CD4-positive, alpha-beta T cell treated with Interleukin-21 for 1 hour (primary cell): ENCODE measurements around the gene OTOG.

Source experiments
- DNase-seq: peaks from one replicate; pipeline ENCODE4 v3.0.0-alpha.2; 2020

OTOG gene

GRCh38 chr11:17588721-17589120, 41.7 kb downstream of the OTOG start:
- no peak for DNase-seq

GRCh38 chr11:17590463-17590862, 43.4 kb downstream of the OTOG start:
- no peak for DNase-seq

DNA sequence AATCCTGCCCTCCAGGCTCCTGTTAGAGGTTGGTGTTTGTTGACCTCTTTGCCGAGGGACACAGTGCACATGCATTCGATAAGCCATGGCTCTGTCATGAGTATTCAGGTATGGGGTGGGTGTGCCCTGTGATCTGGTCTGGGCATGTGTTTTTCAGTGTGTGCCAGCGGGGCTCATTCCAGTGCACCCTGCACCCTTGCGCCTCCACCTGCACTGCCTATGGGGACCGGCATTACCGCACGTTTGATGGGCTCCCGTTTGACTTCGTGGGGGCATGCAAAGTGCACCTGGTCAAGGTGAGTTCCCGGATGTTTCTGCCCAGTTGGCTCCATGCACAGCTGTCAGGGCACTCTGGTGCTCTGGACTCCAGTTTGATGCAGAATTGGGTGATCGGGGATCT, 44.2 kb downstream of the OTOG start:
- no peak for DNase-seq

- no peak for DNase-seq
These were observed 46.6 kb downstream of the OTOG start for GRCh38 chr11:17593466-17594245.

DNA sequence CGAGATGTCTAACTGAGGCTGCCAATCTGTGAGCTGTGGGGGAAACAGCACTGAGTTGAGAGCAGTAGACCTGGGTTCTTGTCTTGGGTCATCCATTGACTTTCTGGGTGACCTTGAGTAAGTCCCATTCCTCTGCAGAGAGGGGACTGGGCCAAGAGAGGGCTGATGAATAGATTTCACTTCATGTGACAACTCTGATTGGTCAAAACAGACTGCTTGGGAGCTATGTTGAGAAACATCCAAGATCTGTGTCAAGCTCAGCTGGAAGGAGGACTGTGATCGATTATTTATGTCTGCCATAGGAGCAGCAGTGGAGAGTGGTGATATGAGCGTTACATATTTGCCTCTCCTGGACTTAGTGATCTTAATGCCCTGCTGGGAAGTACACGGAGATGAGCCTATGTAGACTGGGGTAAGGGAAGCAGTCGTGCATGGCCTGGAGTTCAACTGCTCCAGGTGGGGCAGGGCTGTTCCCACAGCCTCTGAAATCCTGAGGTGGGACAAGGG, 47.7 kb downstream of the OTOG start:
- DNase-seq = no peak

DNA sequence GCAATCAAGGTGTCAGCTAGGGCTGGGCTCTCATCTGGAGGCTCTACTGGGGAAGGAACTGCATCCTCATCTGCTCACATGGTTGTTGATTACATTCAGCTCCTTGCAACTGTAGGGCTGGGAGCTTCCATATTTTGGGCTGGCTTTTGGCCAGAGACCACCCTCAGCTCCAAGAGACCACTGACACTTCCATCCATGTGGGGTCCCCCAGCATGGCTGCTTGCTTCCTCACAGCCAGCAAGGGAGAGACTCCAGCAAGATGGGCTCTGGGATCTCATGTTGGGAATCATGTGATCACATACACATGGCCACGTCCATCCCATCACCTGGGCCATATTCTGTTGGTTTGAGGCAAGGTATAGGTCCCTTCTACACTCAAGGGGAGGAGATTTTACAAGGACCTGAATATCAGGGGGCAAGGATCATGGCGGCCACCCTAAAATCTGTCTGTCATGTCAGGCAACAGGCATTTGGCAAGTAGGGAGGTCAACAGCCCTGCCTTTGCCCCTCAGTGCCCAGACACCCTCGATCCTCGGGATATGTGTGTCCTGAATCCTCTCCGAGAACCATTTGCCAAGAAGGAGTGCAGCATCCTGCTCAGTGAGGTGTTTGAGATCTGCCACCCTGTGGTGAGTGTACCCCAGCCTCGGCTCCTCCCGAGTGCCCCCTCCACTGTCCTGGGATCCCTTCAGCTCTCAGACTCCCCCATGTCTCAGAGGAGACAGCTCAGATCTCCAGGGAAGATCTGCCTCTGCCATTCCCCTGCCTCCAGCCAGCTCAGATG, 48.7 kb downstream of the OTOG start:
- no peak for DNase-seq

- DNase-seq = no peak
These were observed 49.2 kb downstream of the OTOG start for GRCh38 chr11:17596310-17596669.

GRCh38 chr11:17596711-17597110, 49.7 kb downstream of the OTOG start:
- DNase-seq = no peak

GRCh38 chr11:17597770-17598169, 50.7 kb downstream of the OTOG start:
- no peak for DNase-seq

DNA sequence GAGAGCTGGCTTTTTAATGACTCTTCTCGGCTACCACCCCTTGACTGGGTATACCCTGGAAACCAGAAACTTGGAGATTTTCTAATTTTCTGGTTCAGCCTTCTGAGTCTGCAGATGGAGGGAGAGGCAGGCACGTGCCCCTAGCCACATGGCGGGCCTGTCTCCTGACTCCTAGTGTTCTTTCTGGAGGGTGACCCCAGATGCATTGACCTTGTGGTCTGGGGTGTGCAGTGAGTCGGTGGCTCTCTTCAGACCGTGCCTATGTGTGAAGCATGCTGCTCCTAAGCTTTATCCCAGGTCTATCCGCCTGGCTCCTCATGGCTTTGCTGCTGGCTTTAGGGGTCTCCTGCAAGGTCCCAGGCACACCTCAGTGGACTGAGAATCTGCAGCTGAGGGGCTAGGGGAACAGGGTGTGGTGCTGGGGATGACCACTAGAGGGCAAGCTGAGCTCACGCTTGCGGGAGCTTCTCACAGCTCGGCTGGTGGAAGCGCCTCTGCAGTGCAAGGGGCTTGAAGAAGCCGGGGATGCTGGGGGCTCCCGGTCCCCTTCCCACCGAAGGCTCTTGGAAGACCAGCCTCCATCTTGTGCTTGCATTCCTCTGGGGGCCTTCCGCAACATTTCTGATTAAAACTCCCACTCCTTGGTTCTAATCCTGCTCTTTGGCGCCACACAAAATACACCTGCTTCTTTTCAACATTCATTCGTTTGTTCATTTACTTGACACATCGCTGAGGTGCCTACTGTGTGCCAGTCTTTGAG, 51.8 kb downstream of the OTOG start:
- DNase-seq = peak; percentile 48

GRCh38 chr11:17599460-17599925, 52.4 kb downstream of the OTOG start:
- DNase-seq = no peak

- no peak for DNase-seq
These were observed 53.5 kb downstream of the OTOG start for GRCh38 chr11:17600316-17601255.

GRCh38 chr11:17601256-17601671, 54.2 kb downstream of the OTOG start:
- no peak for DNase-seq

DNA sequence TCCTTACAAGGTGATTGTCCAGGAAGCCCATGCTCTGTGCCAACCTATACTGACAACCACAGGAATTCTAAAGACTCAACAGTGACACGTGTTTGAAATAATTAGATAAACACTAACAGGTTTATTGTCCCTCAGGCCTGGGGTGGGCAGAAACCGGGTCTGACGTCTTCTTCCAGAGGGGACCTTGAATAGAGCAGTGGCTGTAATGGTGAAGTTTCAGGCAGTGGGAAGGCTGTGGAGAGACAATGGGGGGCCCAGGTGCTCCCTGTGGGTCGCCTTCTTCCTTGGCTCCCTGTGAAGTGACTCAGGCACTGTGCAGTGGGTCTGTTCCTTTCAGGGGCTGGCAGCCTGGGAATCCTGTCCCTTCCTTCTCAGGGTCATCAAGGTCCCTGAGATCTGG, 54.6 kb downstream of the OTOG start:
- no peak for DNase-seq

- DNase-seq = no peak
These were observed 55.3 kb downstream of the OTOG start for GRCh38 chr11:17602105-17603001.

GRCh38 chr11:17603056-17603825, 56.2 kb downstream of the OTOG start:
- DNase-seq = no peak

- no peak for DNase-seq
These were observed 57.3 kb downstream of the OTOG start for GRCh38 chr11:17604201-17604914.

GRCh38 chr11:17604915-17605233, 57.8 kb downstream of the OTOG start:
- no peak for DNase-seq

GRCh38 chr11:17605651-17606122, 58.6 kb downstream of the OTOG start:
- no peak for DNase-seq
